Trophoblast cell (in vitro differentiated cells and primary cell): ENCODE results near the gene SH3BGRL2.
"Not testable (repeated sequence)": the region's sequence is repeated elsewhere in the genome, so short reads cannot be mapped to it uniquely, and the experiment has no call there.

Experiments used
- DNase-seq, 2 donors: peaks; one replicate each; pipeline ENCODE4 v3.0.0-alpha.2; 2016
- H2AFZ ChIP-seq: 2 replicates; pipeline ENCODE4 v1.6.1; 2013; ENCODE audit warnings: low read length, moderate library complexity, mild to moderate bottlenecking; ENCODE audit not compliant: insufficient read depth, poor library complexity
- H2AK5ac ChIP-seq: 2 replicates; pipeline ENCODE4 v1.6.1; 2013; ENCODE audit warnings: mild to moderate bottlenecking, low read length
- H2BK120ac ChIP-seq: 2 replicates; pipeline ENCODE4 v1.6.1; 2013; ENCODE audit warnings: low read length, mild to moderate bottlenecking, moderate library complexity; ENCODE audit not compliant: insufficient read depth, poor library complexity
- H2BK12ac ChIP-seq: 2 replicates; pipeline ENCODE4 v1.6.1; 2013; ENCODE audit warnings: mild to moderate bottlenecking, low read length, moderate library complexity
- H2BK5ac ChIP-seq: 2 replicates; pipeline ENCODE4 v1.6.1; 2013; ENCODE audit warnings: low read length, low read depth, moderate library complexity, mild to moderate bottlenecking; ENCODE audit not compliant: poor library complexity
- H3K14ac ChIP-seq: 2 replicates; pipeline ENCODE4 v1.6.1; 2013; ENCODE audit warnings: mild to moderate bottlenecking, low read length
- H3K18ac ChIP-seq: 2 replicates; pipeline ENCODE4 v1.6.1; 2013; ENCODE audit warnings: mild to moderate bottlenecking, low read length
- H3K23ac ChIP-seq: 2 replicates; pipeline ENCODE4 v1.6.1; 2013; ENCODE audit warnings: low read length
- H3K27ac ChIP-seq: 2 replicates; pipeline ENCODE4 v1.5.1; 2013; ENCODE audit warnings: low read depth, mild to moderate bottlenecking, inconsistent platforms, low read length, moderate library complexity
- H3K27me3 ChIP-seq: 2 replicates; pipeline ENCODE4 v1.6.1; 2013; ENCODE audit warnings: inconsistent platforms, mild to moderate bottlenecking, low read length, moderate library complexity; ENCODE audit not compliant: insufficient read depth
- H3K36me3 ChIP-seq, 2 experiments: 1 replicate in 1 of 2; 2 replicates in 1 of 2; pipeline ENCODE4 v1.6.1; 2013; ENCODE audit warnings: low read length in 2 of 2, mild to moderate bottlenecking in 2 of 2, moderate library complexity in 1 of 2; ENCODE audit not compliant: insufficient read depth in 2 of 2, control insufficient read depth in 1 of 2
- H3K4ac ChIP-seq: 2 replicates; pipeline ENCODE4 v1.6.1; 2013; ENCODE audit warnings: low read depth, mild to moderate bottlenecking, low read length, moderate library complexity
- H3K4me1 ChIP-seq, 2 experiments: 1 replicate in 1 of 2; 2 replicates in 1 of 2; pipeline ENCODE4 v1.6.1; 2013; ENCODE audit warnings: low read length in 2 of 2, mild to moderate bottlenecking in 2 of 2, moderate library complexity in 1 of 2; ENCODE audit not compliant: insufficient read depth in 2 of 2, control insufficient read depth in 1 of 2
- H3K4me2 ChIP-seq: 2 replicates; pipeline ENCODE4 v1.6.1; 2013; ENCODE audit warnings: inconsistent platforms, mild to moderate bottlenecking, low read length, moderate library complexity
- H3K4me3 ChIP-seq: 2 replicates; pipeline ENCODE4 v1.5.1; 2013; ENCODE audit warnings: mild to moderate bottlenecking, low read depth, low read length, inconsistent platforms
- H3K79me1 ChIP-seq: one replicate; pipeline ENCODE4 v1.6.1; 2013; ENCODE audit warnings: low read length
- H3K79me2 ChIP-seq: 2 replicates; pipeline ENCODE4 v1.6.1; 2013; ENCODE audit warnings: low read length, mild to moderate bottlenecking; ENCODE audit not compliant: control insufficient read depth, insufficient read depth, poor library complexity
- H3K9ac ChIP-seq: 2 replicates; pipeline ENCODE4 v1.6.1; 2013; ENCODE audit warnings: mild to moderate bottlenecking, low read length
- H3K9me3 ChIP-seq: 2 replicates; pipeline ENCODE4 v1.6.1; 2013; ENCODE audit warnings: low read depth, mild to moderate bottlenecking, control low read depth, inconsistent platforms, low read length; ENCODE audit not compliant: insufficient read depth
- H4K12ac ChIP-seq: 2 replicates; pipeline ENCODE4 v1.6.1; 2013; ENCODE audit warnings: low read depth, mild to moderate bottlenecking, low read length, moderate library complexity
- H4K8ac ChIP-seq: 2 replicates; pipeline ENCODE4 v1.6.1; 2013; ENCODE audit warnings: low read depth, mild to moderate bottlenecking, low read length, moderate library complexity
- H4K91ac ChIP-seq: one replicate; pipeline ENCODE4 v1.6.1; 2013; ENCODE audit warnings: low read depth, mild to moderate bottlenecking, low read length, moderate library complexity
- WGBS: extraction: QIAGEN DNeasy Blood & Tissue Kit; methylation state at CpG from one replicate; pipeline ENCODE4 v1.1.7; 2013; ENCODE audit warnings: missing lambda C conversion rate; ENCODE audit not compliant: insufficient read length, insufficient coverage; ENCODE audit errors: extremely low coverage; 5-methylcytosine and 5-hydroxymethylcytosine counted together

Gene SH3BGRL2

GRCh38 chr6:79657238-79657637 is 26.1 kb downstream of the SH3BGRL2 start:
- H2AK5ac ChIP-seq, result no peak overlapping the region

GRCh38 chr6:79663655-79664054 is 32.5 kb downstream of the SH3BGRL2 start:
- not testable (repeated sequence) for H3K9ac ChIP-seq, H4K91ac ChIP-seq, DNase-seq, H4K12ac ChIP-seq, H3K79me1 ChIP-seq, H3K23ac ChIP-seq, H3K4me3 ChIP-seq, H2AFZ ChIP-seq, H3K9me3 ChIP-seq, H3K79me2 ChIP-seq, H3K27ac ChIP-seq, H3K27me3 ChIP-seq, H3K4me2 ChIP-seq, H3K18ac ChIP-seq, H2BK120ac ChIP-seq, H3K36me3 ChIP-seq, H2BK5ac ChIP-seq, H3K14ac ChIP-seq
- no CpG with 5 or more reads among the region's 6 CpGs for WGBS
- peak overlapping the region; percentile 18 for H4K8ac ChIP-seq
- peak overlapping the region; percentile 39 for H2BK12ac ChIP-seq
- H3K4ac ChIP-seq, result peak overlapping the region; percentile 23
- peaks cover 11 to 19% of the 10 kb centered on the region in 2 experiments for H3K4me1 ChIP-seq
- H2AK5ac ChIP-seq, result peak overlapping the region; percentile 40

More at GRCh38 chr6:79657238-79657637, 26.1 kb downstream of the SH3BGRL2 start:
- WGBS, result no CpG with 5 or more reads among the region's 1 CpG
- Histone ChIP-seq H2BK120ac (no peak overlapping the region), H2BK5ac (no peak overlapping the region), H3K27me3 (no peaks in the 10 kb centered on the region), H3K36me3 (no peaks in the 10 kb centered on the region), H3K79me1 (no peaks in the 10 kb centered on the region), H3K4me2 (no peak overlapping the region), H3K4me3 (no peak overlapping the region), H3K9me3 (no peaks in the 10 kb centered on the region), H3K79me2 (peaks cover 1% of the 10 kb centered on the region), H3K18ac (no peak overlapping the region), H4K12ac (no peak overlapping the region), H2BK12ac (no peak overlapping the region), H4K8ac (no peak overlapping the region), H2AFZ (no peak overlapping the region), H3K4ac (no peak overlapping the region), H3K4me1 (no peaks in the 10 kb centered on the region), H4K91ac (no peak overlapping the region), H3K9ac (no peak overlapping the region), H3K23ac (no peak overlapping the region), H3K14ac (no peak overlapping the region), H3K27ac (no peak overlapping the region)
- DNase-seq, result no peak

- Histone ChIP-seq H2AFZ (peak overlapping the region; percentile 4), H3K23ac (no peak overlapping the region), H3K18ac (no peak overlapping the region), H3K14ac (no peak overlapping the region), H2BK12ac (no peak overlapping the region), H3K79me2 (peaks cover 4% of the 10 kb centered on the region), H3K4ac (no peak overlapping the region), H3K9me3 (no peaks in the 10 kb centered on the region), H3K36me3 (peaks cover 0 to 2% of the 10 kb centered on the region in 2 experiments), H3K27ac (peak overlapping the region; percentile 90), H4K12ac (no peak overlapping the region), H4K91ac (no peak overlapping the region), H3K4me3 (no peak overlapping the region), H3K9ac (no peak overlapping the region), H2BK120ac (no peak overlapping the region), H3K4me1 (peaks cover 11 to 19% of the 10 kb centered on the region in 2 experiments), H3K4me2 (peak overlapping the region; percentile 9), H3K79me1 (peaks cover 8% of the 10 kb centered on the region), H2AK5ac (no peak overlapping the region), H4K8ac (no peak overlapping the region), H2BK5ac (no peak overlapping the region), H3K27me3 (no peaks in the 10 kb centered on the region)
- DNase-seq, result peak in 1 of 2 donors; percentile 7
- WGBS, result no CpG with 5 or more reads among the region's 4 CpGs
Measured at GRCh38 chr6:79665725-79666551, 34.8 kb downstream of the SH3BGRL2 start.

GRCh38 chr6:79666634-79667033 is 35.5 kb downstream of the SH3BGRL2 start:
- no peak overlapping the region for H2AK5ac ChIP-seq
- no peak overlapping the region for H2BK120ac ChIP-seq
- no peak overlapping the region for H3K23ac ChIP-seq
- no peak overlapping the region for H4K91ac ChIP-seq
- no peak for DNase-seq
- H3K36me3 ChIP-seq, result peaks cover 0 to 2% of the 10 kb centered on the region in 2 experiments
- no CpG with 5 or more reads among the region's 1 CpG for WGBS
- peak overlapping the region; percentile 90 for H3K27ac ChIP-seq
- H3K4ac ChIP-seq, result no peak overlapping the region
- H4K12ac ChIP-seq, result no peak overlapping the region
- no peaks in the 10 kb centered on the region for H3K9me3 ChIP-seq
- H2BK12ac ChIP-seq, result no peak overlapping the region
- H2AFZ ChIP-seq, result no peak overlapping the region
- H3K79me1 ChIP-seq, result peaks cover 11% of the 10 kb centered on the region
- no peak overlapping the region for H3K9ac ChIP-seq
- H3K27me3 ChIP-seq, result no peaks in the 10 kb centered on the region
- no peak overlapping the region for H3K18ac ChIP-seq
- no peak overlapping the region for H3K4me3 ChIP-seq
- H3K14ac ChIP-seq, result no peak overlapping the region
- H3K4me1 ChIP-seq, result peaks cover 16 to 25% of the 10 kb centered on the region in 2 experiments
- H3K79me2 ChIP-seq, result peaks cover 4% of the 10 kb centered on the region
- H2BK5ac ChIP-seq, result no peak overlapping the region
- H3K4me2 ChIP-seq, result no peak overlapping the region
- no peak overlapping the region for H4K8ac ChIP-seq
